Measurements from ENCODE around the gene PPFIA4.

GRCh38 chr1:203090421-203091198 lies 64.3 kb downstream of the PPFIA4 start:
- TF ChIP-seq CTCF (IDR thresholded peaks at IDR 0.05; ENCODE audit: low read depth, low read length) (no peak), EZH2phosphoT487 (IDR thresholded peaks at IDR 0.05; ENCODE audit: low read depth) (no peak)

All from OCI-LY3 (cell line).